ENCODE measurements around the gene SMYD3.

The SMYD3 gene

GRCh38 chr1:245875581-245876261 is 631.4 kb downstream of the SMYD3 start:
- DNase-seq, result no peak

- no peak for DNase-seq
Measured at GRCh38 chr1:245874942-245875580, 632.0 kb downstream of the SMYD3 start.

GRCh38 chr1:245873883-245874671 is 633.0 kb downstream of the SMYD3 start:
- no peak for DNase-seq

GRCh38 chr1:245873068-245873467 is 634.0 kb downstream of the SMYD3 start:
- no peak for DNase-seq

GRCh38 chr1:245872475-245872874 is 634.6 kb downstream of the SMYD3 start:
- DNase-seq, result no peak

- DNase-seq, result no peak
Measured at GRCh38 chr1:245871915-245872314, 635.2 kb downstream of the SMYD3 start.

GRCh38 chr1:245871191-245871590 is 635.9 kb downstream of the SMYD3 start:
- DNase-seq, result no peak

- no peak for DNase-seq
Measured at GRCh38 chr1:245870698-245871097, 636.4 kb downstream of the SMYD3 start.

GRCh38 chr1:245869847-245870246 is 637.2 kb downstream of the SMYD3 start:
- DNase-seq, result no peak

- DNase-seq, result no peak
Measured at GRCh38 chr1:245867738-245868137, 639.3 kb downstream of the SMYD3 start.

GRCh38 chr1:245864872-245865271 is 642.2 kb downstream of the SMYD3 start:
- no peak for DNase-seq

- no peak for DNase-seq
Measured at GRCh38 chr1:245863566-245864184, 643.4 kb downstream of the SMYD3 start.

GRCh38 chr1:245862812-245863540 is 644.1 kb downstream of the SMYD3 start:
- no peak for DNase-seq

- DNase-seq, result no peak
Measured at GRCh38 chr1:245860657-245861544, 646.2 kb downstream of the SMYD3 start.

- no peak for DNase-seq
Measured at GRCh38 chr1:245859493-245860114, 647.5 kb downstream of the SMYD3 start.

GRCh38 chr1:245858722-245859492 is 648.2 kb downstream of the SMYD3 start:
- DNase-seq, result no peak

GRCh38 chr1:245858022-245858721 is 648.9 kb downstream of the SMYD3 start:
- no peak for DNase-seq

GRCh38 chr1:245856944-245857531 is 650.0 kb downstream of the SMYD3 start:
- no peak for DNase-seq

All from activated CD4-positive, alpha-beta T cell treated with anti-CD3 and anti-CD28 coated beads, Interleukin-2, amount 50 U/mL, for 1 hour (primary cell).